H1 (cell line): Measurements from ENCODE around the gene RNF6. TPM values are rescaled to one million over a fixed set of nuclear protein-coding genes. Genes with fewer than 3 reads are reported as not detected.

Source experiments
- CTCF ChIA-PET: fragments of 300-600 bp; sonication (Branson Sonifier 250); formaldehyde crosslinking; loops from one replicate; lab custom pipeline; 2021; ENCODE audit not compliant: partially characterized antibody; lab: Charles Lee
- POLR2A ChIA-PET: fragments of 300-600 bp; sonication (Branson Sonifier 250); formaldehyde crosslinking; loops from one replicate; lab custom pipeline; 2021; ENCODE audit warnings: inconsistent platforms; ENCODE audit not compliant: partially characterized antibody; lab: Charles Lee
- DNase-seq, 2 experiments: peaks; one replicate each; pipeline versions ENCODE4 v3.0.0 to v3.0.0-alpha.2; 2010 to 2022; ENCODE audit warnings: low spot score in 2 of 2, low read depth in 1 of 2, mixed read lengths in 1 of 2
- FAIRE-seq: peaks from 2 replicates; lab custom pipeline; 2011; peaks lifted over from hg19 to GRCh38; lab: Jason Lieb, UNC
- H2AFZ ChIP-seq: 2 replicates; pipeline ENCODE4 v1.8.1; 2012; ENCODE audit warnings: low read length, inconsistent platforms
- H2AK5ac ChIP-seq: 2 replicates; pipeline ENCODE4 v1.6.1; 2013; ENCODE audit warnings: low read depth, low read length
- H2BK120ac ChIP-seq: replicated peaks from 2 replicates; pipeline ENCODE3; 2013; ENCODE audit warnings: low read depth, low read length, inconsistent platforms
- H2BK12ac ChIP-seq: 2 replicates; pipeline ENCODE4 v1.6.1; 2013; ENCODE audit warnings: low read depth, low read length
- H2BK15ac ChIP-seq: 2 replicates; pipeline ENCODE4 v1.6.1; 2013; ENCODE audit warnings: low read length
- H2BK20ac ChIP-seq: 2 replicates; pipeline ENCODE4 v1.6.1; 2013; ENCODE audit warnings: low read length
- H2BK5ac ChIP-seq: 2 replicates; pipeline ENCODE4 v1.6.1; 2013; ENCODE audit warnings: low read depth, low read length
- H3K14ac ChIP-seq: 2 replicates; pipeline ENCODE4 v1.6.1; 2013; ENCODE audit warnings: inconsistent platforms; ENCODE audit not compliant: insufficient read length
- H3K18ac ChIP-seq: 2 replicates; pipeline ENCODE4 v1.6.1; 2013; ENCODE audit warnings: low read length; ENCODE audit errors: extremely low read depth
- H3K23ac ChIP-seq: 2 replicates; pipeline ENCODE4 v1.6.1; 2013; ENCODE audit warnings: inconsistent platforms; ENCODE audit not compliant: insufficient read length
- H3K23me2 ChIP-seq: 2 replicates; pipeline ENCODE4 v1.6.1; 2013; ENCODE audit warnings: low read depth, low read length
- H3K27ac ChIP-seq: 2 replicates; pipeline ENCODE4 v1.6.1; 2011; ENCODE audit warnings: low read depth, low read length, inconsistent platforms
- H3K27me3 ChIP-seq, 4 experiments: replicated peaks in 1 of 4; 1 replicate in 1 of 4; 2 replicates in 3 of 4; pipeline versions ENCODE4 v1.6.1 to v1.8.1; 2011 to 2013; ENCODE audit warnings: low read length in 3 of 4, mild to moderate bottlenecking in 3 of 4, inconsistent platforms in 2 of 4, mixed read lengths in 2 of 4, moderate library complexity in 1 of 4; ENCODE audit not compliant: control insufficient read depth in 3 of 4, insufficient read depth in 3 of 4; ENCODE audit errors: extremely low read depth in 1 of 4
- H3K36me3 ChIP-seq, 4 experiments: 2 replicates each; pipeline versions ENCODE4 v1.6.1 to v1.8.1; 2011 to 2013; ENCODE audit warnings: mild to moderate bottlenecking in 4 of 4, low read length in 3 of 4, moderate library complexity in 2 of 4, control low read depth in 1 of 4, inconsistent platforms in 1 of 4; ENCODE audit not compliant: insufficient read depth in 4 of 4, control insufficient read depth in 2 of 4
- H3K4ac ChIP-seq: replicated peaks from 2 replicates; pipeline ENCODE3; 2013; ENCODE audit warnings: low read length, low read depth, mixed read lengths, inconsistent platforms; ENCODE audit not compliant: insufficient read length
- H3K4me1 ChIP-seq, 4 experiments: replicated peaks in 1 of 4; 1 replicate in 1 of 4; 2 replicates in 3 of 4; pipeline versions ENCODE4 v1.6.1 to v1.8.1; 2011 to 2013; ENCODE audit warnings: low read length in 3 of 4, inconsistent platforms in 2 of 4, mixed read lengths in 1 of 4; ENCODE audit not compliant: insufficient read depth in 4 of 4, control insufficient read depth in 3 of 4
- H3K4me2 ChIP-seq, 2 experiments: 2 replicates each; pipeline versions ENCODE4 v1.6.1 to v1.8.1; 2011 to 2013; ENCODE audit warnings: low read depth in 2 of 2, low read length in 2 of 2, control low read depth in 1 of 2, inconsistent platforms in 1 of 2, mild to moderate bottlenecking in 1 of 2; ENCODE audit not compliant: insufficient read depth in 1 of 2
- H3K4me3 ChIP-seq, 4 experiments: fragments of 200-600, 300-600 bp in 1 of 4; sonication (generic), shearing (Covaris generic), sonication (Bioruptor Twin) in 1 of 4; 2 replicates each; pipeline versions ENCODE4 v1.5.1 to v1.8.1; 2011 to 2016; ENCODE audit warnings: low read length in 4 of 4, low read depth in 3 of 4, control low read depth in 2 of 4, inconsistent platforms in 2 of 4, mild to moderate bottlenecking in 2 of 4, mixed read lengths in 1 of 4, moderate library complexity in 1 of 4; ENCODE audit not compliant: insufficient read depth in 2 of 4; ENCODE audit errors: extremely low read depth in 1 of 4
- H3K56ac ChIP-seq: replicated peaks from 2 replicates; pipeline ENCODE3; 2013; ENCODE audit warnings: low read depth, mild to moderate bottlenecking, mixed read lengths, low read length, inconsistent platforms; ENCODE audit not compliant: insufficient read length
- H3K79me1 ChIP-seq: 2 replicates; pipeline ENCODE4 v1.6.1; 2013; ENCODE audit warnings: low read depth, low read length, control low read depth
- H3K79me2 ChIP-seq, 2 experiments: 2 replicates each; pipeline versions ENCODE4 v1.6.1 to v1.8.1; 2012 to 2013; ENCODE audit warnings: low read length in 2 of 2, mild to moderate bottlenecking in 2 of 2, inconsistent platforms in 1 of 2; ENCODE audit not compliant: insufficient read depth in 2 of 2, control insufficient read depth in 1 of 2
- H3K9ac ChIP-seq, 4 experiments: replicated peaks in 1 of 4; 1 replicate in 1 of 4; 2 replicates in 3 of 4; pipeline versions ENCODE4 v1.6.1 to v1.8.1; 2011 to 2013; ENCODE audit warnings: low read depth in 3 of 4, low read length in 3 of 4, control low read depth in 2 of 4, mild to moderate bottlenecking in 2 of 4, moderate library complexity in 2 of 4, inconsistent platforms in 1 of 4; ENCODE audit errors: extremely low read depth in 1 of 4
- H3K9me3 ChIP-seq, 2 experiments: 2 replicates each; pipeline versions ENCODE4 v1.6.1 to v1.8.1; 2012 to 2013; ENCODE audit warnings: mild to moderate bottlenecking in 2 of 2, moderate library complexity in 2 of 2, control low read depth in 1 of 2, inconsistent platforms in 1 of 2, low read depth in 1 of 2, low read length in 1 of 2, mixed read lengths in 1 of 2; ENCODE audit not compliant: insufficient read depth in 2 of 2
- H4K20me1 ChIP-seq, 2 experiments: replicated peaks in 1 of 2; 2 replicates each; pipeline versions ENCODE3 to v1.8.1; 2011 to 2013; ENCODE audit warnings: inconsistent platforms in 2 of 2, low read length in 2 of 2, mild to moderate bottlenecking in 1 of 2; ENCODE audit not compliant: insufficient read depth in 2 of 2, control insufficient read depth in 1 of 2
- H4K5ac ChIP-seq: 2 replicates; pipeline ENCODE4 v1.6.1; 2013; ENCODE audit warnings: low read length, low read depth, mixed read lengths, inconsistent platforms; ENCODE audit not compliant: insufficient read length
- H4K8ac ChIP-seq: 2 replicates; pipeline ENCODE4 v1.8.0; 2013; ENCODE audit warnings: mild to moderate bottlenecking, moderate library complexity, low read length, inconsistent platforms; ENCODE audit not compliant: insufficient read depth; ENCODE audit errors: extremely low read depth
- H4K91ac ChIP-seq: replicated peaks from 2 replicates; pipeline ENCODE3; 2013; ENCODE audit warnings: low read length, mixed read lengths, inconsistent platforms; ENCODE audit not compliant: insufficient read length
- JUN ChIP-seq: IDR thresholded peaks from 2 replicates; pipeline ENCODE4 v1.6.1; 2011; ENCODE audit warnings: low read depth, mild to moderate bottlenecking, improper control_type of control experiment, low read length
- POLR2A ChIP-seq, 2 experiments: IDR thresholded peaks; 1 replicate in 1 of 2; 2 replicates in 1 of 2; pipeline ENCODE4 v1.6.1; 2011; ENCODE audit warnings: low read depth in 2 of 2, low read length in 2 of 2, mild to moderate bottlenecking in 2 of 2; ENCODE audit errors: control extremely low read depth in 1 of 2
- POLR2AphosphoS5 ChIP-seq: IDR thresholded peaks from 2 replicates; pipeline ENCODE4 v1.6.1; 2011; ENCODE audit warnings: low read depth, low read length
- WGBS, 2 experiments: shearing (Covaris generic) in 1 of 2; methylation state at CpG; one replicate each; pipeline versions ENCODE4 v1.1.6 to v1.1.7; 2013 to 2015; ENCODE audit warnings: low lambda C conversion rate in 2 of 2, mixed read lengths in 2 of 2, inconsistent platforms in 1 of 2, low coverage in 1 of 2, missing lambda C conversion rate in 1 of 2; ENCODE audit not compliant: insufficient replicate concordance in 2 of 2, insufficient coverage in 1 of 2, insufficient read length in 1 of 2; ENCODE audit errors: extremely low coverage in 1 of 2, missing lambda C conversion rate in 1 of 2; 5-methylcytosine and 5-hydroxymethylcytosine counted together
- polyA plus RNA-seq, 7 experiments: library from polyadenylated mRNA; depleted of rRNA in 3 of 7; stranded (reverse) in 5 of 7; unstranded in 2 of 7; fragments of >200 nt in 5 of 7; fragments of 200-250 nt in 2 of 7; gene quantifications; 1 replicate in 5 of 7; 2 replicates in 1 of 7; 4 replicates in 1 of 7; pipeline versions ENCODE4 v1.2.1 to v1.2.3, GENCODE V29; 2011 to 2013; ENCODE audit warnings: missing spikeins in 2 of 7, mixed read lengths in 2 of 7
- total RNA-seq: library from RNA; stranded (reverse); fragmentation: NEBNext Ultra II Directional; extraction: Animal tissue kit (Norgen Biotek cat#: 25700); gene quantifications from 2 replicates; pipeline ENCODE4 v1.2.1, GENCODE V29; 2021

The RNF6 gene
- total and polyA plus RNA-seq, 2 of the 8 experiments (the other 6 are each of a cell fraction or from before 2014, with no cell fraction given), result 4.0 to 13.8 TPM

DNA sequence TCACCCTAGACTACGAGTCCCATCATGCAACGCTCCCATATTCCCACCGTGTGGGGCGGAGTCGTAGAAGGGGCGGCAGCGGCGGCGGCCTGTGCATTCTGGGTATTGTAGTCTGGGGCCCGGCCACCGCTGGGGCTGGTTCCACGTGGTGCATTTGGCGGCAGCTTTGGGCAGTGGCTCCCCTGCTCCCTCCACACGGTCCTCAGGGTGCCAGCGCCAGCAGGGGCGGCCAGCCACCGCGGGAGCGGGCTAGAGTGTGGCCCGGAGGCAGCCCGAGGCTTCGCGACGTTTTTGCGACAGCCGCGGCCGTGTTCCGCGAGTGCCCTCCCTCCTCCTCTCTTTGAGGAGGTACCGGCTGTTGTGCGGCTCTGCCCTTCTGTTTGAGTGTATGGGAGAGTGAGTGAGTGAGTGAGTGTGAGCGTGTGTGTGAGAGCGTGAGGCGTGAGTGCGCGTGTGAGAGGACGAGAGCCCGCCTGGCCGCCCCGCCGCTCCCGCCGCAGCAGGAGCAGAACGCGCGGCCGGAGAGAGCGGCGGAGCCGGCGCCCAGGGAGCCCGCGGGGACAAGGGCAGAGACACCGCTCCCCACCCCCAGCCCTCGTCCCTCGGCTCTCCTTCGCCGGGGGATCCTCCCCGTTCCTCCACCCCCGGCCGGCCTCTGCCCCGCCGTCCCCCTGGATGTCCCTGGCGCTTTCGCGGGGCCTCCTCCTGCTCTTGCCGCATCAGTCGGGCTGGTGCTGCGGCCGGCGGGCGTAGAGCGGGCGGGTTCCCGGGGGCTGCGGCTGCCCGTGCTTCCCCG, 31.9 kb upstream of the RNF6 start, which contains the start of gene CDK8:
Gene CDK8 (plus strand): TSS at position 343 of the 796 bp plus-strand sequence. CDS start 513 bp downstream, outside the sequence.
- Histone ChIP-seq H2AK5ac (no peak within 1 kb of the TSS), H3K18ac (peak within 1 kb of the TSS; percentile 99), H2BK15ac (peak within 1 kb of the TSS; percentile 67; the same call in 1 of the 2 replicates), H2BK12ac (no peak within 1 kb of the TSS), H4K5ac (peak within 1 kb of the TSS; percentile 99), H3K4me2 (peak within 1 kb of the TSS; percentile 61 to 84), H3K9me3 (no peaks in the 10 kb centered on the region), H2BK120ac (no peak within 1 kb of the TSS), H4K20me1 (peaks cover 4 to 7% of the 10 kb centered on the region in 2 experiments), H3K23me2 (peaks cover 7% of the 10 kb centered on the region; the same call in 1 of the 2 replicates), H3K56ac (peak within 1 kb of the TSS; percentile 98), H3K79me1 (no peaks in the 10 kb centered on the region), H3K14ac (no peak within 1 kb of the TSS), H3K4me3 (peak within 1 kb of the TSS; percentile 89 to 93 (median 89)), H4K8ac (peak within 1 kb of the TSS; percentile 97; the same call in 1 of the 2 replicates), H3K4me1 (peaks cover 0 to 3% (median 0%) of the 10 kb centered on the region in 4 experiments; a peak in 1 of 7 replicates), H3K4ac (peak within 1 kb of the TSS; percentile 91), H3K27ac (peak within 1 kb of the TSS; percentile 96), H3K79me2 (peaks cover 4 to 45% of the 10 kb centered on the region in 2 experiments; a peak in 3 of 4 replicates), H3K9ac (peak within 1 kb of the TSS; percentile 82 to 95 (median 87)), H4K91ac (peak within 1 kb of the TSS; percentile 98), H2AFZ (peak within 1 kb of the TSS; percentile 100), H3K27me3 (no peaks in the 10 kb centered on the region), H2BK5ac (peak within 1 kb of the TSS; percentile 99), H3K23ac (no peak within 1 kb of the TSS), H2BK20ac (no peak within 1 kb of the TSS), H3K36me3 (no peaks in the 10 kb centered on the region)
- CTCF ChIA-PET, result interaction anchor here (1.0 kb wide), 1 partner anchor 56 kb away, joined by 3 read pairs; no protein-coding TSS in a partner anchor
- WGBS, 2 experiments, result 3% methylated on average over 20 of the region's 79 CpGs; no CpG with 5 or more reads in 1 of the 2 experiments
- POLR2A ChIA-PET, result interaction anchor here (1.9 kb wide), 1 partner anchor 22 kb away, joined by 5 read pairs; no protein-coding TSS in a partner anchor
- peak; percentile 38 to 91 for DNase-seq
- peak; percentile 58 for FAIRE-seq
- TF ChIP-seq POLR2A (IDR thresholded peaks at IDR 0.05; ENCODE audit: control extremely low read depth in 1 of 2, low read depth in 2 of 2, low read length in 2 of 2) (peak; percentile 20 to 75), JUN (no peak), POLR2AphosphoS5 (peak; percentile 60; the same call in 1 of the 2 replicates)
